ENCODE results near the gene MIPOL1. TPM values are rescaled to one million over a fixed set of nuclear protein-coding genes. Genes with fewer than 3 reads are reported as not detected.

MIPOL1 gene
- total RNA-seq, 4 donors from 2014 or later, result 4.8 to 21.5 (median 11.8) TPM

DNA sequence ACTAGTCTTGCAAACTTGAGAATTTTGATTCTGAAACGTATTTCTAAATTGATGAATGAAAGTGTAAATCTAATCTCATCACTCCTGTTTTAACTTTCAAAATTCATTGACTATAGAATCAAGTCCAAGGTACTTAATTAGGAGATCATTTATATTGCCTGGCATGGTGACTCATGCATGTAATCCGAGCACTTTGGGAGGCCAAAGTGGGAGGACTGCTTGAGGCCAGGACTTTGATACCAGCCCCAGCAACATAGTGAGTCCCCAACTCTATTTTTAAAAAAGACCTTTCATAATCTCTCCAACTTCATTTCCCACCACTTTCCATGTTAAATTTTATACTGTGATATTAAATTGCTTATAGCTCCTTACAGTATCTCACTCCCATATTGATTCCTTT lies 3.0 kb upstream of the MIPOL1 start:
- DNase-seq, result no peak
- TF ChIP-seq POLR2AphosphoS5 (IDR thresholded peaks at IDR 0.05) (no peak), POLR2A (IDR thresholded peaks at IDR 0.05) (no peak), EP300 (IDR thresholded peaks at IDR 0.05; ENCODE audit: low read depth) (no peak)
- TF ChIP-seq, protein P1, sequence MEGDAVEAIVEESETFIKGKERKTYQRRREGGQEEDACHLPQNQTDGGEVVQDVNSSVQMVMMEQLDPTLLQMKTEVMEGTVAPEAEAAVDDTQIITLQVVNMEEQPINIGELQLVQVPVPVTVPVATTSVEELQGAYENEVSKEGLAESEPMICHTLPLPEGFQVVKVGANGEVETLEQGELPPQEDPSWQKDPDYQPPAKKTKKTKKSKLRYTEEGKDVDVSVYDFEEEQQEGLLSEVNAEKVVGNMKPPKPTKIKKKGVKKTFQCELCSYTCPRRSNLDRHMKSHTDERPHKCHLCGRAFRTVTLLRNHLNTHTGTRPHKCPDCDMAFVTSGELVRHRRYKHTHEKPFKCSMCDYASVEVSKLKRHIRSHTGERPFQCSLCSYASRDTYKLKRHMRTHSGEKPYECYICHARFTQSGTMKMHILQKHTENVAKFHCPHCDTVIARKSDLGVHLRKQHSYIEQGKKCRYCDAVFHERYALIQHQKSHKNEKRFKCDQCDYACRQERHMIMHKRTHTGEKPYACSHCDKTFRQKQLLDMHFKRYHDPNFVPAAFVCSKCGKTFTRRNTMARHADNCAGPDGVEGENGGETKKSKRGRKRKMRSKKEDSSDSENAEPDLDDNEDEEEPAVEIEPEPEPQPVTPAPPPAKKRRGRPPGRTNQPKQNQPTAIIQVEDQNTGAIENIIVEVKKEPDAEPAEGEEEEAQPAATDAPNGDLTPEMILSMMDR (IDR thresholded peaks at IDR 0.05), result no peak
- in situ Hi-C loops (cut with MboI; ENCODE audit: low pct_ligation_motif_present in 1 of 4, low pct_unique_long_range_greater_than_20kb in 1 of 4, low sequenced_read_pairs in 3 of 4) (no loop called here), intact Hi-C loops (cut with DNase I; ENCODE audit: low total_unique reads) (no loop called here)
- H3K9me3 ChIP-seq, result no peaks in the 10 kb centered on the region
- no peak overlapping the region for H3K27ac ChIP-seq
- no peaks in the 10 kb centered on the region for H3K27me3 ChIP-seq
- 68 to 88% methylated on average over 2 of the region's 2 CpGs for WGBS, 2 donors (ENCODE audit: low coverage in 1 of 2)
- H3K4me1 ChIP-seq, result peaks cover 0 to 14% (median 4%) of the 10 kb centered on the region in 4 donors
- H3K4me3 ChIP-seq, result no peak overlapping the region
- no peaks in the 10 kb centered on the region for H3K36me3 ChIP-seq

DNA sequence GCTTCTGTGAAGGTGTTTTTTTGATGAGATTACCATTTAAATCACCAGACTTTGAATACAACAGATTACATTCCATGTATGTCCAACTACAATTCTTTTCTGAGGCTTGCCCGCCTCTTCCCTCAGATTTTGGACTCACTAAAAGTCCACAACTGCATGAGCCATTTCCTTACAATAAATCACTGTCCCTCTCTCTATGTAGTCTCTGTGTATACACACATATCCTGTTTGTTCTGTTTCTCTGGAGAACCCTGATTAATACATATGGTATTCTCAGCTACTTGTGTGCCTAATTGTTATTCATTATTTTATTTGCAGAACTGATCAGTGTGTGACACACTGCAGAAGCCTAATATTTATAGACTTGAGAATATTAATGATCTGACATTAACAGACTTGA lies 2.4 kb upstream of the MIPOL1 start:
- TF ChIP-seq POLR2A (IDR thresholded peaks at IDR 0.05), result no peak
- TF ChIP-seq EP300 (IDR thresholded peaks at IDR 0.05; ENCODE audit: low read depth), result no peak
- TF ChIP-seq POLR2AphosphoS5 (IDR thresholded peaks at IDR 0.05), result no peak
- TF ChIP-seq, protein P1 (IDR thresholded peaks at IDR 0.05), result no peak
- intact Hi-C loops (cut with DNase I; ENCODE audit: low total_unique reads) (no loop called here), in situ Hi-C loops (cut with MboI; ENCODE audit: low pct_ligation_motif_present in 1 of 4, low pct_unique_long_range_greater_than_20kb in 1 of 4, low sequenced_read_pairs in 3 of 4) (no loop called here)
- no peak overlapping the region for H3K4me3 ChIP-seq
- no peak overlapping the region for H3K27ac ChIP-seq
- no peaks in the 10 kb centered on the region for H3K27me3 ChIP-seq
- no peaks in the 10 kb centered on the region for H3K36me3 ChIP-seq
- H3K9me3 ChIP-seq, result no peaks in the 10 kb centered on the region
- WGBS, 2 donors (ENCODE audit: low coverage in 1 of 2), result 33 to 54% methylated on average over 1 of the region's 1 CpG
- DNase-seq, result no peak
- peaks cover 0 to 14% (median 4%) of the 10 kb centered on the region in 4 donors for H3K4me1 ChIP-seq

DNA sequence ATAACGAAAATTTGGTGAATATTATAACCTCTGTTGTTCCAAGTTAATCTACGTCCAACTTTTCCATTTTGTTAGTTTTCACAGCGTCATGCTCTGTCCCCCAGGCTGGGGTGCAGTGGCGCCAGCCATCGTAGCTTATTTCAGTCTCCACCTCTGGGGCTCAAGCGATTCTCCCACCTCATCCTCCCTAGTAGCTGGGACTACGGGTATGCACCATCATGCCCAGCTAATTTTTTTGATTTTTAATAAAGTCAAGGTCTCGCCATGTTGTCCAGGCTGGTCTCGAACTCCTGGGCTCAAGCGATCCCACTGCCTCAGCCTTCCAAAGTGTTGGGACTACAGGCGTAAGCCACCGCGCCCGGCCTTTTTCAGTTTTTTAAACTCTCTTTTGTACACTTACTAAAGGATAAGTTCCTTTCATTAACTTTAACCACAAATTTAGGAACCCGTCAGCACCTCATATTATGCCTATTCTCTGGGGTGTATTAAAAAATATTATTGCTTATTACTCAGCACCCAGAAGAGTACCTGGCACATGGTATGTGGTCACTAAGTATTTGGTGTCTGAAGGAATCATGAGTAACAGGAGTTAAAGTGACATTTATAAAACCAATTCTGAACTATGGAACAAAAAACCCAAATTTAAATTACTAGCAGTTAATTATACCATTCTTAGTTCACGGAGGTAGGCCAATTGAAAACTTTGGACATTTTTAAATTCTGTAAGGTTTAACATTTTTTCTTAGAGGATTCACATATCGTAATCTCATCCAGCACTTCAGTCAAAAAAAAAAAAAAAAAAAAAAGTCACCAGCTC lies 925 bp upstream of the MIPOL1 start:
- Histone ChIP-seq H3K27ac (peak overlapping the region; percentile 87 to 93 (median 89)), H3K4me1 (peaks cover 0 to 14% (median 4%) of the 10 kb centered on the region in 4 donors), H3K9me3 (no peaks in the 10 kb centered on the region), H3K36me3 (no peaks in the 10 kb centered on the region), H3K4me3 (peak overlapping the region in 3 of 4 donors; percentile 55 to 73 (median 60)), H3K27me3 (no peaks in the 10 kb centered on the region)
- DNase-seq, result no peak
- in situ Hi-C loops (cut with MboI; ENCODE audit: low pct_ligation_motif_present in 1 of 4, low pct_unique_long_range_greater_than_20kb in 1 of 4, low sequenced_read_pairs in 3 of 4), result no loop called here
- intact Hi-C loops (cut with DNase I; ENCODE audit: low total_unique reads), result no loop called here
- WGBS, 2 donors (ENCODE audit: low coverage in 1 of 2), result 78 to 87% methylated on average over 4 to 17 of the region's 17 CpGs
- TF ChIP-seq POLR2AphosphoS5 (IDR thresholded peaks at IDR 0.05) (no peak), POLR2A (IDR thresholded peaks at IDR 0.05) (no peak), EP300 (IDR thresholded peaks at IDR 0.05; ENCODE audit: low read depth) (no peak)
- TF ChIP-seq, protein P1 (IDR thresholded peaks at IDR 0.05), result no peak

DNA sequence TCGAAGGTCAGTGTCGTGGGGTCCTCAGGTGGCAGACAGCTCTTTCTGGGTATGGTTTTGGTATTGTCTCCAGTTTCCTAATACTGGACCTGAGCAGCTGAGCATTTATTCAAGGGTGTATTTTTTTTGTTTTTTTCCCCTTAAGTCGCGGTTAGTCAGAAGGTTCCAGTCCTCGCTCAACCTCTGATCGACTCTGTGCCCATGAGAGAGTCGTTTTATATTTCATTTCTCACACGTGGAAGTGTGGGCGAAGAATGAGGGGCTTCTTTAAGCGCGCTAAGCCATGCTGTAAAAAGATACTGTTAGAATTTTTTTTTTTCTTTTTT lies 499 bp downstream of the MIPOL1 start:
- Histone ChIP-seq H3K4me1 (peaks cover 0 to 14% (median 4%) of the 10 kb centered on the region in 4 donors), H3K27me3 (no peaks in the 10 kb centered on the region), H3K4me3 (peak overlapping the region; percentile 32 to 73 (median 58)), H3K36me3 (no peaks in the 10 kb centered on the region), H3K27ac (peak overlapping the region; percentile 87 to 93 (median 89)), H3K9me3 (no peaks in the 10 kb centered on the region)
- in situ Hi-C loops (cut with MboI; ENCODE audit: low pct_ligation_motif_present in 1 of 4, low pct_unique_long_range_greater_than_20kb in 1 of 4, low sequenced_read_pairs in 3 of 4), result no loop called here
- no peak for DNase-seq
- 14% methylated on average over 9 to 11 of the region's 11 CpGs for WGBS, 2 donors (ENCODE audit: low coverage in 1 of 2)
- TF ChIP-seq EP300 (IDR thresholded peaks at IDR 0.05; ENCODE audit: low read depth) (no peak), POLR2A (IDR thresholded peaks at IDR 0.05) (no peak), POLR2AphosphoS5 (IDR thresholded peaks at IDR 0.05) (no peak)
- TF ChIP-seq, protein P1 (IDR thresholded peaks at IDR 0.05), result no peak
- intact Hi-C loops (cut with DNase I; ENCODE audit: low total_unique reads), result no loop called here
